ENCODE data around the gene RBM27.
"Not testable (repeated sequence)": the region's sequence is repeated elsewhere in the genome, so short reads cannot be mapped to it uniquely, and the experiment has no call there.

Gene RBM27

GRCh38 chr5:146203011-146203871 is at the start of gene RBM27:
Gene RBM27, plus strand, starts transcription at chr5:146203605. Its CDS starts 161 bp downstream, at chr5:146203766.
- in situ Hi-C loops (cut with HindIII; ENCODE audit: low sequenced_read_pairs): no loop called here

- in situ Hi-C loops (cut with HindIII; ENCODE audit: low sequenced_read_pairs): no loop called here
These were observed 45.1 kb upstream of the RBM27 start for GRCh38 chr5:146158255-146158654.

- in situ Hi-C loops (cut with HindIII; ENCODE audit: low sequenced_read_pairs): loop anchor here (5.0 kb wide), 1 partner anchor 52 kb away; no protein-coding TSS in a partner anchor
These were observed 39.0 kb upstream of the RBM27 start for GRCh38 chr5:146164382-146164781.

GRCh38 chr5:146165460-146165859 is 37.9 kb upstream of the RBM27 start:
- in situ Hi-C loops (cut with HindIII; ENCODE audit: low sequenced_read_pairs): no loop called here

GRCh38 chr5:146165903-146166302 is 37.5 kb upstream of the RBM27 start:
- in situ Hi-C loops (cut with HindIII; ENCODE audit: low sequenced_read_pairs): no loop called here

- in situ Hi-C loops (cut with HindIII; ENCODE audit: low sequenced_read_pairs): no loop called here
These were observed 34.3 kb upstream of the RBM27 start for GRCh38 chr5:146169076-146169475.

GRCh38 chr5:146173049-146173448 is 30.4 kb upstream of the RBM27 start:
- in situ Hi-C loops (cut with HindIII; ENCODE audit: low sequenced_read_pairs): not testable (repeated sequence)

- in situ Hi-C loops (cut with HindIII; ENCODE audit: low sequenced_read_pairs): no loop called here
These were observed 29.8 kb upstream of the RBM27 start for GRCh38 chr5:146173597-146173996.

GRCh38 chr5:146176805-146177204 is 26.6 kb upstream of the RBM27 start:
- in situ Hi-C loops (cut with HindIII; ENCODE audit: low sequenced_read_pairs): no loop called here

- in situ Hi-C loops (cut with HindIII; ENCODE audit: low sequenced_read_pairs): no loop called here
These were observed 23.7 kb upstream of the RBM27 start for GRCh38 chr5:146179696-146180095.

- in situ Hi-C loops (cut with HindIII; ENCODE audit: low sequenced_read_pairs): not testable (repeated sequence)
These were observed 20.0 kb upstream of the RBM27 start for GRCh38 chr5:146183403-146183802.

- in situ Hi-C loops (cut with HindIII; ENCODE audit: low sequenced_read_pairs): no loop called here
These were observed 18.2 kb upstream of the RBM27 start for GRCh38 chr5:146185161-146185560.

GRCh38 chr5:146188358-146188757 is 15.0 kb upstream of the RBM27 start:
- in situ Hi-C loops (cut with HindIII; ENCODE audit: low sequenced_read_pairs): no loop called here

- in situ Hi-C loops (cut with HindIII; ENCODE audit: low sequenced_read_pairs): no loop called here
These were observed 10.8 kb upstream of the RBM27 start for GRCh38 chr5:146192571-146193043.

- in situ Hi-C loops (cut with HindIII; ENCODE audit: low sequenced_read_pairs): no loop called here
These were observed 10.1 kb upstream of the RBM27 start for GRCh38 chr5:146193285-146193684.

GRCh38 chr5:146194997-146195396 is 8.4 kb upstream of the RBM27 start:
- in situ Hi-C loops (cut with HindIII; ENCODE audit: low sequenced_read_pairs): not testable (repeated sequence)

- in situ Hi-C loops (cut with HindIII; ENCODE audit: low sequenced_read_pairs): no loop called here
These were observed 6.9 kb upstream of the RBM27 start for GRCh38 chr5:146196459-146197048.

- in situ Hi-C loops (cut with HindIII; ENCODE audit: low sequenced_read_pairs): no loop called here
These were observed 4.1 kb upstream of the RBM27 start for GRCh38 chr5:146199176-146199815.

- in situ Hi-C loops (cut with HindIII; ENCODE audit: low sequenced_read_pairs): not testable (repeated sequence)
These were observed 1.6 kb upstream of the RBM27 start for GRCh38 chr5:146201795-146202194.

- in situ Hi-C loops (cut with HindIII; ENCODE audit: low sequenced_read_pairs): no loop called here
These were observed 427 bp downstream of the RBM27 start for GRCh38 chr5:146203872-146204192.

GRCh38 chr5:146205499-146206202 is 2.2 kb downstream of the RBM27 start:
- in situ Hi-C loops (cut with HindIII; ENCODE audit: low sequenced_read_pairs): no loop called here

Measured in endothelial cell of hepatic sinusoid (primary cell).